Measurements from ENCODE around the gene CDK6.

CDK6 gene

GRCh38 chr7:92824901-92825480 is 11.4 kb downstream of the CDK6 start:
- no peak for DNase-seq (ENCODE audit: extremely low spot score)
- TF ChIP-seq CTCF (IDR thresholded peaks at IDR 0.05; ENCODE audit: control extremely low read depth, extremely low read depth, low read depth, missing control alignments), result no peak
- CTCF ChIA-PET, result interaction anchor here (1.0 kb wide), 2 partner anchors 8 to 200 kb away, joined by 3 to 4 read pairs; no protein-coding TSS in a partner anchor
- POLR2A ChIA-PET, result no interaction called here

GRCh38 chr7:92824450-92824849 is 11.9 kb downstream of the CDK6 start:
- ChIA-PET CTCF (interaction anchor here (1.0 to 1.4 kb wide), 3 partner anchors 8 to 199 kb away, joined by 3 to 4 read pairs (median 4); no protein-coding TSS in a partner anchor), POLR2A (no interaction called here)
- no peak for TF ChIP-seq CTCF (IDR thresholded peaks at IDR 0.05; ENCODE audit: control extremely low read depth, extremely low read depth, low read depth, missing control alignments)
- no peak for DNase-seq (ENCODE audit: extremely low spot score)

GRCh38 chr7:92823042-92823441 is 13.3 kb downstream of the CDK6 start:
- ChIA-PET CTCF (interaction anchor here (0.8 to 2.3 kb wide), 4 partner anchors 8 to 244 kb away, joined by 3 to 28 read pairs (median 4); no protein-coding TSS in a partner anchor), POLR2A (interaction anchor here (0.6 to 1.1 kb wide), 3 partner anchors 8 to 92 kb away, joined by 3 to 7 read pairs (median 5); no protein-coding TSS in a partner anchor)
- DNase-seq (ENCODE audit: extremely low spot score), result no peak

GRCh38 chr7:92820191-92820590 is 16.2 kb downstream of the CDK6 start:
- no peak for DNase-seq (ENCODE audit: extremely low spot score)
- POLR2A ChIA-PET, result no interaction called here
- TF ChIP-seq CTCF (IDR thresholded peaks at IDR 0.05; ENCODE audit: control extremely low read depth, extremely low read depth, low read depth, missing control alignments), result no peak
- CTCF ChIA-PET, result interaction anchor here (0.9 to 2.4 kb wide), 5 partner anchors 9 to 19 kb away, joined by 3 to 10 read pairs (median 6); partner anchors contain the start of gene CDK6

More at GRCh38 chr7:92823042-92823441, 13.3 kb downstream of the CDK6 start:
- no peak for TF ChIP-seq CTCF (IDR thresholded peaks at IDR 0.05; ENCODE audit: control extremely low read depth, extremely low read depth, low read depth, missing control alignments)

GRCh38 chr7:92817398-92817797 is 19.0 kb downstream of the CDK6 start:
- TF ChIP-seq CTCF (IDR thresholded peaks at IDR 0.05; ENCODE audit: control extremely low read depth, extremely low read depth, low read depth, missing control alignments), result no peak
- POLR2A ChIA-PET, result no interaction called here
- CTCF ChIA-PET, result interaction anchor here (0.8 to 1.9 kb wide), 7 partner anchors 14 to 227 kb away, joined by 3 to 18 read pairs (median 3); partner anchors contain the start of gene FAM133B
- DNase-seq (ENCODE audit: extremely low spot score), result no peak

GRCh38 chr7:92815412-92815811 is 21.0 kb downstream of the CDK6 start:
- ChIA-PET POLR2A (no interaction called here), CTCF (interaction anchor here (0.6 to 2.6 kb wide), 6 partner anchors 8 to 225 kb away, joined by 3 to 14 read pairs (median 4); partner anchors contain the start of gene FAM133B)
- no peak for DNase-seq (ENCODE audit: extremely low spot score)
- no peak for TF ChIP-seq CTCF (IDR thresholded peaks at IDR 0.05; ENCODE audit: control extremely low read depth, extremely low read depth, low read depth, missing control alignments)

All from GM10248 (cell line).